B cell (primary cell): ENCODE data around the gene TRIM31. TPM values are rescaled to one million over a fixed set of nuclear protein-coding genes. Genes with fewer than 3 reads are reported as not detected.
"Not testable (repeated sequence)": the region's sequence is repeated elsewhere in the genome, so short reads cannot be mapped to it uniquely, and the experiment has no call there.

Source experiments
- ATAC-seq: fragments of 200-7000 bp; cut with Tn5 transposase; one replicate; pipeline ENCODE4 v1.10.0; 2021; ENCODE audit warnings: low read depth, mild to moderate bottlenecking, moderate number of reproducible peaks, moderate library complexity
- CTCF ChIA-PET: fragments of 350-600 bp; sonication (Branson Sonifier 250); formaldehyde crosslinking; loops from one replicate; lab custom pipeline; 2021; ENCODE audit warnings: antibody characterized with exemption, inconsistent platforms; lab: Charles Lee
- POLR2A ChIA-PET: fragments of 350-600 bp; sonication (Branson Sonifier 250); formaldehyde crosslinking; loops from one replicate; lab custom pipeline; 2021; ENCODE audit warnings: antibody characterized with exemption; lab: Charles Lee
- DNase-seq: peaks from one replicate; pipeline ENCODE4 v3.0.0; 2013
- H2AFZ ChIP-seq: 2 replicates; pipeline ENCODE4 v1.6.1; 2012; ENCODE audit warnings: mild to moderate bottlenecking, low read depth, low read length; ENCODE audit not compliant: insufficient read depth, poor library complexity, severe bottlenecking
- H3K27ac ChIP-seq, 2 donors: 1 replicate in 1 of 2; 2 replicates in 1 of 2; pipeline ENCODE4 v1.5.1; 2012 to 2013; ENCODE audit warnings: low read length in 2 of 2, mild to moderate bottlenecking in 2 of 2, moderate library complexity in 1 of 2
- H3K27me3 ChIP-seq, 4 experiments: fragments of 200-600 bp in 1 of 4; sonication (generic) in 1 of 4; replicated peaks in 1 of 4; 1 replicate in 2 of 4; 2 replicates in 2 of 4; pipeline versions ENCODE4 v1.6.1 to v1.7.0; 2013 to 2016; ENCODE audit warnings: low read length in 3 of 4, mild to moderate bottlenecking in 2 of 4, mixed read lengths in 1 of 4, moderate library complexity in 1 of 4; ENCODE audit not compliant: insufficient read depth in 4 of 4, control insufficient read depth in 3 of 4; ENCODE audit errors: control extremely low read depth in 1 of 4
- H3K36me3 ChIP-seq, 2 experiments: replicated peaks in 1 of 2; 1 replicate in 1 of 2; 2 replicates in 1 of 2; pipeline versions ENCODE4 v1.6.1 to v1.7.1; 2013; ENCODE audit warnings: low read length in 1 of 2; ENCODE audit not compliant: insufficient read depth in 2 of 2, control insufficient read depth in 1 of 2; ENCODE audit errors: control extremely low read depth in 1 of 2, extremely low read depth in 1 of 2
- H3K4me1 ChIP-seq, 2 donors: fragments of 200-600 bp in 1 of 2; sonication (generic) in 1 of 2; 1 replicate in 1 of 2; 2 replicates in 1 of 2; pipeline versions ENCODE4 v1.5.1 to v1.6.1; 2013 to 2017; ENCODE audit warnings: low read length in 2 of 2; ENCODE audit not compliant: control insufficient read depth in 2 of 2, insufficient read depth in 2 of 2
- H3K4me2 ChIP-seq: replicated peaks from 2 replicates; pipeline ENCODE3; 2012; ENCODE audit warnings: mild to moderate bottlenecking, low read depth, low read length; ENCODE audit not compliant: poor library complexity, severe bottlenecking
- H3K4me3 ChIP-seq, 5 experiments: fragments of 200-600 bp in 1 of 5; sonication (generic) in 1 of 5; 1 replicate in 3 of 5; 2 replicates in 2 of 5; pipeline versions ENCODE4 v1.5.1 to v1.7.0; 2011 to 2016; ENCODE audit warnings: low read length in 4 of 5, mild to moderate bottlenecking in 4 of 5, low read depth in 2 of 5, control low read depth in 1 of 5, moderate library complexity in 1 of 5; ENCODE audit not compliant: insufficient read depth in 1 of 5; ENCODE audit errors: control extremely low read depth in 1 of 5, extremely low read depth in 1 of 5
- H3K79me2 ChIP-seq: fragments of 200-600 bp; sonication (generic); one replicate; pipeline ENCODE4 v1.6.0; 2016; ENCODE audit warnings: low read length; ENCODE audit not compliant: control insufficient read depth, insufficient read depth
- H3K9ac ChIP-seq: fragments of 200-600 bp; sonication (generic); 2 replicates; pipeline ENCODE4 v1.6.1; 2017; ENCODE audit warnings: mild to moderate bottlenecking, low read length, moderate library complexity
- H3K9me3 ChIP-seq, 3 donors: one replicate each; pipeline versions ENCODE4 v1.6.1 to v1.7.1; 2013; ENCODE audit warnings: low read length in 2 of 3; ENCODE audit not compliant: control insufficient read depth in 2 of 3, insufficient read depth in 1 of 3; ENCODE audit errors: control extremely low read depth in 1 of 3
- H4K20me1 ChIP-seq: 2 replicates; pipeline ENCODE4 v1.6.0; 2012; ENCODE audit warnings: mild to moderate bottlenecking, low read length; ENCODE audit not compliant: insufficient read depth, control insufficient read depth, poor library complexity, severe bottlenecking
- H3K27ac Mint-ChIP-seq: one replicate; pipeline ENCODE4 v1.8.0; 2021; ENCODE audit warnings: mixed read lengths
- H3K27me3 Mint-ChIP-seq: one replicate; pipeline ENCODE4 v1.8.0; 2021; ENCODE audit warnings: mixed read lengths
- H3K4me1 Mint-ChIP-seq: one replicate; pipeline ENCODE4 v1.8.0; 2021; ENCODE audit warnings: mixed read lengths
- H3K4me3 Mint-ChIP-seq: one replicate; pipeline ENCODE4 v1.8.0; 2021; ENCODE audit warnings: mixed read lengths
- H3K9me3 Mint-ChIP-seq: one replicate; pipeline ENCODE4 v1.8.0; 2022; ENCODE audit warnings: mixed read lengths; ENCODE audit not compliant: insufficient read depth
- EZH2 ChIP-seq: IDR thresholded peaks from 2 replicates; pipeline ENCODE4 v1.6.1; 2012; ENCODE audit warnings: borderline replicate concordance, low read depth, mild to moderate bottlenecking, moderate library complexity, low read length; ENCODE audit not compliant: insufficient read depth, poor library complexity, severe bottlenecking
- WGBS: methylation state at CpG from one replicate; pipeline ENCODE4 v1.1.5; 2013; ENCODE audit warnings: missing lambda C conversion rate; ENCODE audit not compliant: insufficient coverage; 5-methylcytosine and 5-hydroxymethylcytosine counted together
- intact Hi-C: fragments of 100-400 bp; cut with micrococcal nuclease; formaldehyde crosslinking; loops from one replicate; pipeline ENCODE4 v1.10.0; 2022
- polyA plus RNA-seq: library from polyadenylated mRNA; depleted of rRNA; stranded (reverse); fragments of >200 nt; gene quantifications from 2 replicates; pipeline ENCODE4 v1.2.3, GENCODE V29; 2012
- total RNA-seq, 2 donors: library from RNA; stranded (reverse); fragments of 120-200 nt in 1 of 2; gene quantifications; 1 replicate in 1 of 2; 2 replicates in 1 of 2; pipeline versions ENCODE4 v1.2.3 to v1.2.4, GENCODE V29; 2013 to 2022
- TF ChIP-seq, protein P1 (sequence below): fragments of 200-600 bp; IDR thresholded peaks from one replicate; pipeline ENCODE4 v1.8.0; 2022; ENCODE audit warnings: antibody characterized with exemption, mild to moderate bottlenecking

The TRIM31 gene
- total and polyA plus RNA-seq, 2 donors (not counting 1 experiment from before 2014, with no cell fraction given) = not detected

GRCh38 chr6:30121446-30122366, 8.8 kb upstream of the TRIM31 start:
- intact Hi-C loops = no loop called here
- H2AFZ ChIP-seq = no peak overlapping the region
- Mint-ChIP-seq H3K4me3 (no peak overlapping the region), H3K27ac (no peak overlapping the region), H3K27me3 (peaks cover 42% of the 10 kb centered on the region), H3K9me3 (no peaks in the 10 kb centered on the region), H3K4me1 (no peaks in the 10 kb centered on the region)
- no peaks in the 10 kb centered on the region for H3K9me3 ChIP-seq
- no peak overlapping the region for H3K9ac ChIP-seq
- no peak overlapping the region for H3K27ac ChIP-seq
- no peaks in the 10 kb centered on the region for H3K36me3 ChIP-seq
- ATAC-seq (no peak), DNase-seq (no peak)
- TF ChIP-seq, protein P1, sequence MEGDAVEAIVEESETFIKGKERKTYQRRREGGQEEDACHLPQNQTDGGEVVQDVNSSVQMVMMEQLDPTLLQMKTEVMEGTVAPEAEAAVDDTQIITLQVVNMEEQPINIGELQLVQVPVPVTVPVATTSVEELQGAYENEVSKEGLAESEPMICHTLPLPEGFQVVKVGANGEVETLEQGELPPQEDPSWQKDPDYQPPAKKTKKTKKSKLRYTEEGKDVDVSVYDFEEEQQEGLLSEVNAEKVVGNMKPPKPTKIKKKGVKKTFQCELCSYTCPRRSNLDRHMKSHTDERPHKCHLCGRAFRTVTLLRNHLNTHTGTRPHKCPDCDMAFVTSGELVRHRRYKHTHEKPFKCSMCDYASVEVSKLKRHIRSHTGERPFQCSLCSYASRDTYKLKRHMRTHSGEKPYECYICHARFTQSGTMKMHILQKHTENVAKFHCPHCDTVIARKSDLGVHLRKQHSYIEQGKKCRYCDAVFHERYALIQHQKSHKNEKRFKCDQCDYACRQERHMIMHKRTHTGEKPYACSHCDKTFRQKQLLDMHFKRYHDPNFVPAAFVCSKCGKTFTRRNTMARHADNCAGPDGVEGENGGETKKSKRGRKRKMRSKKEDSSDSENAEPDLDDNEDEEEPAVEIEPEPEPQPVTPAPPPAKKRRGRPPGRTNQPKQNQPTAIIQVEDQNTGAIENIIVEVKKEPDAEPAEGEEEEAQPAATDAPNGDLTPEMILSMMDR = no peak
- no peak for TF ChIP-seq EZH2
- no peaks in the 10 kb centered on the region for H3K79me2 ChIP-seq
- no peaks in the 10 kb centered on the region for H3K4me1 ChIP-seq
- no peak overlapping the region for H3K4me3 ChIP-seq
- H4K20me1 ChIP-seq = no peaks in the 10 kb centered on the region
- peaks cover 0 to 15% (median 4%) of the 10 kb centered on the region in 4 experiments for H3K27me3 ChIP-seq
- CTCF ChIA-PET = interaction anchor here (3.6 to 4.3 kb wide), 2 partner anchors 11 to 19 kb away, joined by 22 read pairs; no protein-coding TSS in a partner anchor
- H3K4me2 ChIP-seq = no peak overlapping the region
- 96% methylated on average over 8 of the region's 10 CpGs for WGBS
- POLR2A ChIA-PET = no interaction called here

- H3K4me1 Mint-ChIP-seq, H3K9me3 ChIP-seq, ATAC-seq, H3K27ac Mint-ChIP-seq, H3K9me3 Mint-ChIP-seq, H3K27ac ChIP-seq, H3K79me2 ChIP-seq, H2AFZ ChIP-seq, H3K4me2 ChIP-seq, H3K4me1 ChIP-seq, intact Hi-C loops, POLR2A ChIA-PET, DNase-seq, H3K4me3 ChIP-seq, H3K9ac ChIP-seq, H4K20me1 ChIP-seq, H3K36me3 ChIP-seq, H3K4me3 Mint-ChIP-seq: not testable (repeated sequence)
- H3K27me3 ChIP-seq = peaks cover 0 to 11% (median 3%) of the 10 kb centered on the region in 4 experiments
- CTCF ChIA-PET = interaction anchor here (0.5 to 1.3 kb wide), 2 partner anchors 13 to 702 kb away, joined by 4 read pairs; no protein-coding TSS in a partner anchor
- H3K27me3 Mint-ChIP-seq = peaks cover 41% of the 10 kb centered on the region
- WGBS = 93% methylated on average over 3 of the region's 5 CpGs
These were observed 5.8 kb upstream of the TRIM31 start for GRCh38 chr6:30118691-30119090.
